Activated naive CD4-positive, alpha-beta T cell (primary cell): ENCODE data around the gene SPI1.

Experiments used
- DNase-seq, 4 experiments: peaks; one replicate each; lab custom pipeline; 2025; lab: John Stamatoyannopoulos, UW

SPI1 gene

GRCh38 chr11:47357985-47358730 is 20.2 kb downstream of the SPI1 start:
- DNase-seq: no peak

GRCh38 chr11:47356998-47357329 is 21.4 kb downstream of the SPI1 start:
- no peak for DNase-seq

GRCh38 chr11:47356129-47356997 is 22.0 kb downstream of the SPI1 start:
- DNase-seq: no peak

- no peak for DNase-seq
Observed at GRCh38 chr11:47355283-47356128, 22.8 kb downstream of the SPI1 start.

- DNase-seq: no peak
Observed at GRCh38 chr11:47354913-47355282, 23.4 kb downstream of the SPI1 start.

GRCh38 chr11:47353978-47354774 is 24.2 kb downstream of the SPI1 start:
- DNase-seq: no peak

- DNase-seq: no peak
Observed at GRCh38 chr11:47352556-47352955, 25.8 kb downstream of the SPI1 start, which contains the start of gene MYBPC3. MYBPC3 (minus strand) TSS chr11:47352702; CDS start chr11:47352647, 55 bp downstream.

GRCh38 chr11:47351156-47352126 is 26.9 kb downstream of the SPI1 start:
- no peak for DNase-seq

GRCh38 chr11:47350315-47350714 is 28.0 kb downstream of the SPI1 start:
- no peak for DNase-seq

- no peak for DNase-seq
Observed at GRCh38 chr11:47349521-47350095, 28.7 kb downstream of the SPI1 start.

- no peak for DNase-seq
Observed at GRCh38 chr11:47348859-47349258, 29.5 kb downstream of the SPI1 start.

GRCh38 chr11:47348131-47348802 is 30.1 kb downstream of the SPI1 start:
- DNase-seq: no peak

GRCh38 chr11:47347137-47347536 is 31.2 kb downstream of the SPI1 start:
- no peak for DNase-seq

- no peak for DNase-seq
Observed at GRCh38 chr11:47345890-47346563, 32.3 kb downstream of the SPI1 start.

- no peak for DNase-seq
Observed at GRCh38 chr11:47342854-47343253, 35.5 kb downstream of the SPI1 start.

- no peak for DNase-seq
Observed at GRCh38 chr11:47342036-47342803, 36.1 kb downstream of the SPI1 start.

- no peak for DNase-seq
Observed at GRCh38 chr11:47340980-47341775, 37.2 kb downstream of the SPI1 start.
